GM11168 (cell line): ENCODE measurements around the gene NSUN5.
"Not testable (repeated sequence)": the region's sequence is repeated elsewhere in the genome, so short reads cannot be mapped to it uniquely, and the experiment has no call there.

Experiments
- in situ Hi-C: fragments of 300-500 bp; cut with MboI; formaldehyde crosslinking; loops from one replicate; pipeline ENCODE4 v1.12.0; 2022; ENCODE audit warnings: low sequenced_read_pairs; ENCODE audit not compliant: unreplicated experiment

Gene NSUN5

DNA sequence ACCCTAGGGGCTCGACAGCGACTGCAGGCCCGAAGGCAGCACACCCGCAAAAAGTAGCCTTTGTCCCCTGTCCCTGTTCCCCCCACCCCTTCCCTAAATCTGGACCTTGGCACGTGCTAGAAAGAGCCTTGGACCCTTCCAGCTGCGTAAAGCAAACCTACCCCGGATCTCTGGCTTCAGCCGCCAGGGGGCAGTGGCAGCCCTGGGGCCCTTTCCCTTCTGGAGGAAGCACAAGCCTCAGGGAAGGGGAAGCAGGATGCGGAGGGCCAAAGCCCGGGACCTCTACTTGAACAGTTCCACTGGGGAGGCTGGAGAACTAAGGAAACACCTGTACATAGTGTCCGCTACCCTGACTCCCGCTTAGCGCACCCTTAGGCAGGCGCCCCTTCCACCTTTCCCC is 7.5 kb downstream of the NSUN5 start:
- in situ Hi-C loops = not testable (repeated sequence)

DNA sequence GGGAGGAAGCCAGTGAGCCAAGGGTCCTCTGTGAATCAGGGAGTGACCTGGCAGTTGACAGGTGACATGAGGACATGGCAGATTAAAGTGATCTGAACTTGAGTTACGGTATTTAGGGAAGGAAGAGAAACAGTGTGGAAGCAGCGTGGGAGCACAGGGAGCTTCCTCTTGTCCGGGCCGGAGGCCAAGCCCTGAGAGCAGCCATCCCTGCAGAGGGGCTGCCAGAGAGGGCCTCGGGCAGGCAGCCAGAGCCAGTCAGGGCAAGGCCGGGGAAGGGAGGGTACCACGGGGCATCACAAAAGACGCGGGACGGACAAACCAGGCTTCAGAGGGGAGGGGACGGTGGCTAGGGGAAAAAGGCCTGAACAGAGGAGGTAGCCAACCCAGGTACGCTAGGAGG is 8.8 kb downstream of the NSUN5 start:
- in situ Hi-C loops = not testable (repeated sequence)

DNA sequence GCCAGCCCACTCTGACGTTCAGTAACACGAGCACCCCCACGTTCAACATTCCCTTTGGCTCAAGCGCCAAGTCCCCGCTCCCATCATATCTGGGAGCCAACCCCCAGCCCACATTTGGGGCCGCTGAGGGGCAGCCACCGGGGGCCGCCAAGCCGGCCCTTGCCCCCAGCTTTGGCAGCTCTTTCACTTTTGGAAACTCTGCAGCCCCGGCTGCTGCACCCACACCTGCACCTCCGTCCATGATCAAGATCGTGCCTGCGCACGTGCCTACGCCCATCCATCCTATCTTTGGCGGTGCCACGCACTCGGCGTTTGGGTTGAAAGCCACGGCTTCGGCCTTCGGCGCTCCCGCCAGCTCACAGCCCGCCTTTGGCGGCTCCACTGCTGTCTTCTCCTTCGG is 10.9 kb downstream of the NSUN5 start:
- in situ Hi-C loops = not testable (repeated sequence)

DNA sequence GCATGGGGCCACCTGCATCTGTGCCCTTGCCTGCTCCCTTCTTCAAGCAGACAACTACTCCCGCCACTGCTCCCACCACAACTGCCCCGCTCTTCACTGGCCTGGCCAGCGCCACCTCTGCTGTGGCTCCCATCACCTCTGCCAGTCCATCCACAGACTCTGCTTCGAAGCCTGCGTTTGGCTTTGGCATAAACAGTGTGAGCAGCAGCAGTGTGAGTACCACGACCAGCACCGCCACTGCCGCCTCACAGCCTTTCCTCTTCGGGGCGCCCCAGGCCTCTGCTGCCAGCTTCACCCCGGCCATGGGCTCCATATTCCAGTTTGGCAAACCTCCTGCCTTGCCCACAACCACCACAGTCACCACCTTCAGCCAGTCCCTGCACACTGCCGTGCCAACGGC is 11.4 kb downstream of the NSUN5 start:
- in situ Hi-C loops = not testable (repeated sequence)

DNA sequence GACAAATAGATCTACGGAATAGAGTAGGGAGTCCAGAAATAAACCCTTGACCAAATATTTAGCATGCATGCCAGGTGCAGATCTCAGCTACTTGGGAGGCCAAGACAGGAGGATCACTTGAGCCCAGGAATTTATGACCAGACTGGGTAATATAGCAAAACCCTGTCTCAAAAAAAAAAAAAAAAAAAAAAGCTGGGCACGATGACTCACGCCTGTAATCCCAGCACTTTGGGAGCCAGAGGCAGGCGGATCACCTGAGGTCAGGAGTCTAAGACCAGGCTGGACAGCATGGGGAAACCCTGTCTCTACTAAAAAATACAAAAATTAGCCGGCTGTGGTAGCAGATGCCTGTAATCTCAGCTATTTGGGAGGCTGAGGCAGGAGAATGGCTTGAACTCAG is 31.4 kb downstream of the NSUN5 start:
- in situ Hi-C loops = not testable (repeated sequence)

GRCh38 chr7:73267813-73268212 is 40.8 kb downstream of the NSUN5 start:
- in situ Hi-C loops = loop anchor here (25.0 kb wide), 1 partner anchor 1544 kb away; no protein-coding TSS in a partner anchor

- in situ Hi-C loops = loop anchor here (25.0 kb wide), 1 partner anchor 1545 kb away; no protein-coding TSS in a partner anchor
These were observed 41.8 kb downstream of the NSUN5 start for GRCh38 chr7:73266719-73267368.

DNA sequence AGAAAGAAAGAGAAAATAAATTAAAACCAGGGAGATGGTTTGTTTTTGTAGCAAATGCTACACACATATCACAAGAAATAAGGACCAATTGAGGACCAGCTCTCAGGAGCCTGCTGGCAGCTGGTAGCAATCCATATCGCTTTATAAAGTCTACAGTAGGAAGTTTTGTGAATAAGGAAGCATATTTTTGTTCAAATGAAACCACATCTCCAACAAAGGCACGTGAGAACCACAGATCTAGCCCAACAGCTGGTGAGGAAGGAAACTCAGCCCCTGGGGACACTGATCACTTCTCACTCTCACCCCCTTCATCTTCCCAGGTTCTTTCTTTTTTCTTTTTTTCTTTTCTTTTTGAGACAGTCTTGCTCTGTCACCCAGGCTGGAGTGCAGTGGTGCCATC is 46.2 kb downstream of the NSUN5 start:
- in situ Hi-C loops = loop anchor here (25.0 kb wide), 1 partner anchor 1550 kb away; no protein-coding TSS in a partner anchor
